Measurements from ENCODE around the gene CYB5B.

- no peak for TF ChIP-seq POLR2AphosphoS5 (IDR thresholded peaks at IDR 0.05; ENCODE audit: low read depth, low read length)
- TF ChIP-seq POLR2A (IDR thresholded peaks at IDR 0.05; ENCODE audit: low read depth, low read length), result no peak
- TF ChIP-seq TAF1 (IDR thresholded peaks at IDR 0.05; ENCODE audit: low read depth, low read length), result no peak
- TF ChIP-seq SPI1 (IDR thresholded peaks at IDR 0.05; ENCODE audit: low read depth, low read length), result no peak
- TF ChIP-seq POU2F2 (IDR thresholded peaks at IDR 0.05; ENCODE audit: low read depth, low read length), result no peak
Measured at GRCh38 chr16:69428652-69429051, 4.2 kb downstream of the CYB5B start.
